ENCODE results near the gene DDX51.

DDX51 gene

DNA sequence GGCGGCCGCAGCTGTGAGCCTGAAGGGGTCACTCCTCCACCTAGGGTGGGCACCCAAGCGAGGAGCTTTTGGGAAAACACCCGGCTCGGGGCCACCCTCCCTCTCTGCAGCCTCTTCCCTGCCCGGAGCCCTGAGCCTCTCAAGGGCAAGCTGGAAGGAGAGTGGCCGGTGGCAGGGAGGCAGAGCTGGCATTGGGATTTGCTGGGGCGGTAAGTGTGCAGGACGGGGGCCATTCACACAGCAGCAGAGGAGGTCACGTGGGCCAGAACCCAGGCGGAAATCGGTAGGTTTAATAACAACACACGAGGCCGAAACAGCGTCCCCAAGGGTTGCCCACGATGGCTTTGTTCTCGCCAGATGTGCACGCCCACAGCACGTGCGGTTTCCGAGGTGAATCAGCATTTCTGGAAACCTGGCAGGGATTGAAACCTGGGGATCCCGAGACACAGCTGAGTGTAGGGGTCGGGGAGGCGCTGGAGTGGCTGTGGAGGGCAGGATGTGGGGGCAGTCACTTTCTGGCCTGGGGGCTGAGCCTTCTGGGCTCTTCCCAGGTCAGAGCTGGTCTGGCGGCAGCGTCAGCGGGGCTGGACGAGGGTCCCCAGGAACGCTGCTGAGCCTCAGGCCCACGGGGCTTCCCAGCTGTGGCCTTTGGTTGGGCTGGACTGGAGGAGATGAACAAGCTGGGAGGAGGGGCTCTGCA, 23.6 kb upstream of the DDX51 start:
- DNase-seq (ENCODE audit: low read depth in 2 of 2) = no peak

DNA sequence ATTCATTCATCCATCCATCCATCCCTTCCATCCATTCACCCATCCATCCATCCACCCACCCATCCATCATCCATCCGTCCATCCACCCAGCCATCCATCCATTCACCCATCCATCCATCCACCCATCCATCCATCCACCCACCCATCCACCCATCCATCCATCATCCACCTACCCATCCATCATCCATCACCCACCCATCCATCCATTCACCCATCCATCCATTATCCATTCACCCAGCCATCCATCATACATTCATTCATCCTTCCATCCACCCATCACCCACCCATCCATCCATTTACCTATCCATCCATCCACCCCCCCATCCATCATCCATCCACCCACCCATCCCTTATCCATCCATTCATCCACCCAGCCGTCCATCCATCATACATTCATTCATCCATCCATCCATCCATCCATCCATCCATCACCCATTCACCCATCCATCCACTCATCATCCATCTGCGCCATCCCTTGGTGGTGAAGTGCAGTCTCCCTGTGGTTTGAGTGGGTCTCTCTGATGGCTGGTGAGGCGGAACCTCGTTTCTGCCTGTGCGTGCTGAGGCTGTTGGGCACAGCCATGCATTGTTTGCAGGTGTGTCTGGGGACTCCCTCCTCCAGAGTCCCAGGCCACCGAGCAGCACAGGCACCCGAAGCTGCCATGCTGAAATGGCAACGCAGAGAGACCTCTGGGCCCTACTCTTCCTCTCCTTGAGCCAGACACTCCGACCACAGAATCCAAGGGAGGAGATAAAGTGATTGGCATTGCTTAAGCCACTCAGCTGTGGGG, 22.9 kb upstream of the DDX51 start:
- DNase-seq (ENCODE audit: low read depth in 2 of 2) = no peak

DNA sequence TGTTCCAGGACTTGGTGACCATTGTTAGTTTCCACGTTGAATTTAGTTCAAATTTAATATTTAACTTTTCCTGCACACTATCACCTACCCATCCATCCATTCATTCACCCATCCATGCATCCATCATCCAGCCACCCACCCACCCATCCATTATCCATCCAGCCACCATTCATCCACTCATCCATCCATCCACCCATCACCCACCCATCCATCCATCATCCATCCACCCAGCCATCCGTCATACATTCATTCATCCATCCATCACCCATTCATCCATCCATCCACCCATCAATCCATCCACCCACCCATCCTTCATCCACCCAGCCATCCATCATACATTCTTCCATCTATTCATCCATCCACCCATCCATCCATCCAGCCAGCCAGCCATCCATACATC, 22.0 kb upstream of the DDX51 start:
- no peak for DNase-seq (ENCODE audit: low read depth in 2 of 2)

DNA sequence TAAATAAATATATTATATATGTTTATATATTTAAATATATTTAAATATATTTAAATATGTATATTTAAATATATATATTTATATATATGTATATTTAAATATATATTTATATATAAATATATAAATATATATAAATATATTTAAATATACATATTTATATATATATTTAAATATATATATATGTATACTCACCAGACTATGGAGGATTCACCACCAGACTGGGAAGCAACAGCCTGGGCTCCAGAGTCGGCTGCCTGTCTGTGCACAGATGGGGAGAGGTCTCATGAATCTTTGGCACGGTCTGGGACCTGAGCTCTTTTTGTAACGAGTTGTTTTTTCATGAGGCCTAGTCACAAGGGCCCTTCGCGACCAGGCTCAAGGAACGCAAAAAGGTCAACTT, 21.5 kb upstream of the DDX51 start:
- no peak for DNase-seq (ENCODE audit: low read depth in 2 of 2)

DNA sequence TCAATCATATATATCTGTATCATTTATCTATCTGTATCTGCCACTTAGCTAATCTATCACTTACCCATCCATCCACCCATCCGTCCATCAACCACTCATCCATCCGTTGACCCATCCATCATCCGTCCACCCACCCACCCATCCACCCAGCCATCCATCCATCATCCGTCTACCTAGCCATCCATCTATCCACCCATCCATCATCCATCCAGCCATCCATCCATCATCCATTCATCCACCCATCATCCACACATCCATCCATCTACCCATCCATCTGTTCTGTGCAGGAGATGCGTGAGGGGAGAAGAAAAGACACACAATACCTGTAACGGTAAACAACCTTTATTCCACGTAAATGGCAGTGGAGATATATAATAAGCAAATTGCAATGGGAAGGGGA, 20.3 kb upstream of the DDX51 start:
- no peak for DNase-seq (ENCODE audit: low read depth in 2 of 2)

DNA sequence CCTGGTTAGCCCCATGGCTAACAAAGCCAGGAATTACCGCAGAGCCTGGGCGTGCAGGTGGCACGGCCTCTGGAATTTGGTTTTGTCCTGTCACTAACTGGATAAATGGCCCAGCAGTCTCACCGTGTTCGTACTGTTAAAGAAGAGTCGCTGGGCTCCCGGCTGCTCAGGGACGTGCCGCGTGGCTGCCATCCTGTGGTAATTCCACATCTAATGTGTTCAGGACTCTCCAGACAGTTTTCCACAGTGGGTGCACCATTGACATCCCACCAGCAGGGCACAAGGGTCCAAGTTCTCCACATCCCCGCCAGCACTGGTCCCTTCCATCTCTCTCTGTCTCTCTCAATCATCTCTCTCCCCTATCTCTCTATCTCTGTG, 19.8 kb upstream of the DDX51 start:
- DNase-seq (ENCODE audit: low read depth in 2 of 2) = no peak

DNA sequence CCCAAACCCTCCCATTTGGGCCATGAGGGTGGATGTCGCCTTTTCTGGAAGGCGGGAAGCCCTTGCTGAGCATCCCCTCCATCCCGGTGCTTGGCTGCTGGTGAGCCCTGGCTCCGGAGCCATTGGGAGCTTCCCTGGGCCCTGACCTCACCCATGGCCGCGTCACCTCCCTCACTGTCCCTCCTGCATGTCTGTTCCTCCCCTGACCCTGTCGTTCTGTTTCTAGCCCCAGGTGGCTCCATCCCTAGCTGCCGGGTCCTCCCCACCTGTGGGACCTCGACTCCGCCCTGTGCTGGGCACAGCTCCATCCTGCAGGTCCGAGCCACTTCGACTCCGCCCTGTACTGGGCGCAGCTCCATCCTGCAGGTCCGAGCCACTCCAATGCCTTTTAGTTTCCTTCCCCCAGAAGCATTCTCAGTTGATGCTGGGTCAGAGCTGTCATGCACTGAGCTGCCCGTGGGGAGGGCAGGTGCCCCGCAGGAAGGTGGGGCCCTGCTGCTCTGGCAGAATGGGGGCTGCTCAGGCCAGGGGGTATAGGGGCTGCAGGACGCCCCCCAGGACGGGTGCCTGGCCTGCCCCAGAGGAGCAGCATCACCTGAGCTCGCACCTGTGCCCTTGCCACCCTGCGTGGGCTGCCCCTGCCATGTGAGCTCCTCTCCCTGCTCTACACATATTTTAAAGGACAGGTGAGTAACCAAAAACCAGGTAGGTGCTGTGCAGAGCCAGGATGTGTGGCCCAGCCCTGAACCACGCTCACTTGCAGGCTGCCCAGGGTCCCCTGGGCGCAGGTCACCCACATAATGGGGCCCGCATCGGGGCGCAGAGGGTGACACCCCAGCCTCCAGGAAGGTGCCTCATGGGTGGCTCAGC, 19.2 kb upstream of the DDX51 start:
- no peak for DNase-seq (ENCODE audit: low read depth in 2 of 2)

DNA sequence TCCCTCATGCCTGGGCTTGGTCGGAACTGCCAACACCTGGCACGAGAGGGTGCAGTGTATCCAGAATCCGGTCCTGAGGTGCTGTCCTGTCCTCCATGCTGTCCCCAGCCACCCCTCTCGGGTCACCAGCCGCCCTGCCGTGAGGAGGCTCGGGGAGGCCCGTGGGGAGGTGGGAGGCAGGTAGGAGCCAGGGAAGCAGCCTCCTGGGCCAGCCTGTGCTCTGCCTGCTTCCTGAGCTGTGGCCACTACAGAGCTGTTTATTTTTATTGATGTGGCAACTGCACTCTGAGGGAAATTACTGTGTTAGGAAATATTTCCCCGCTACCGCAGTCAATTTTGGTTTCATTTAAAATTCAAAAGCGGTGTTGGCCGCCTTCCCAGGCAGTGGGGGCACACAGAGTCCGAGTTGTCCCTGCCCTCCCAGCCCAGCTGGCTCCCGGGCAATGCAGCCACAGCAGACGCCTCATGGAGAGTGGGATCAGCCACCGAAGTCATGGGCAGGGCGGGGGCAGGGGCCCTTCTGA, 18.5 kb upstream of the DDX51 start:
- no peak for DNase-seq (ENCODE audit: low read depth in 2 of 2)

DNA sequence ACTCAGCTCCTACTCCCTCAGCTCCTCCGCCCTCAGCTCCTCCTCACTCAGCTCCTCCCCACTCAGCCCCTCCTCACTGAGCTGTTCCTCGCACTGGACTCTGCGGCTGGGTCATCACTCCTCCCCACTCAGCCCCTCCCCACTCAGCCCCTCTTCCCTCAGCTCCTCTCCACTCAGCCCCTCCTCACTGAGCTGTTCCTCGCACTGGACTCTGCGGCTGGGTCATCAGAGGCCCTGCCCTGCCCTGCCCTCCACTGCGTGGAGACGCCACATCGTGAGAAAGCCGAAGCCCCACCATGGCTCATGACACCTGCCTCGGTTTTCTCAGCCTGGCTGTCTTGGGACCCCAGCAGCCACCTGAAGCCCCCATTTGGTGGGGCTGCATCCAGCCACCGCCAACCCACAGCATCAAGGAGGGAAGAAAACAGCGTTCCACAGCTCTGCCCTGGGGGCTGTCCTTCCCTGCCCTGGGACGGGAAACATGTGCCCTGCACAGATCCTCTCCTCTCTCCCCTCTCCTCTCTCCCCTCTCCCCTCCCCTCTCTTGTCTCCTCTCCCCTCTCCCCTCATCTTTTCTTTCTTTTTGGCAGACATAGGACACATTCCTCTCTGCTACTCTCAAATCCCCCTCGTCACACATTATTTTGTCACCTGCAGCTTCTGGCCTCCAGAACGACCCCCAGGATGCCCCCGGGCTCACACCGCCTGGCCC, 17.8 kb upstream of the DDX51 start:
- DNase-seq (ENCODE audit: low read depth in 2 of 2) = no peak

DNA sequence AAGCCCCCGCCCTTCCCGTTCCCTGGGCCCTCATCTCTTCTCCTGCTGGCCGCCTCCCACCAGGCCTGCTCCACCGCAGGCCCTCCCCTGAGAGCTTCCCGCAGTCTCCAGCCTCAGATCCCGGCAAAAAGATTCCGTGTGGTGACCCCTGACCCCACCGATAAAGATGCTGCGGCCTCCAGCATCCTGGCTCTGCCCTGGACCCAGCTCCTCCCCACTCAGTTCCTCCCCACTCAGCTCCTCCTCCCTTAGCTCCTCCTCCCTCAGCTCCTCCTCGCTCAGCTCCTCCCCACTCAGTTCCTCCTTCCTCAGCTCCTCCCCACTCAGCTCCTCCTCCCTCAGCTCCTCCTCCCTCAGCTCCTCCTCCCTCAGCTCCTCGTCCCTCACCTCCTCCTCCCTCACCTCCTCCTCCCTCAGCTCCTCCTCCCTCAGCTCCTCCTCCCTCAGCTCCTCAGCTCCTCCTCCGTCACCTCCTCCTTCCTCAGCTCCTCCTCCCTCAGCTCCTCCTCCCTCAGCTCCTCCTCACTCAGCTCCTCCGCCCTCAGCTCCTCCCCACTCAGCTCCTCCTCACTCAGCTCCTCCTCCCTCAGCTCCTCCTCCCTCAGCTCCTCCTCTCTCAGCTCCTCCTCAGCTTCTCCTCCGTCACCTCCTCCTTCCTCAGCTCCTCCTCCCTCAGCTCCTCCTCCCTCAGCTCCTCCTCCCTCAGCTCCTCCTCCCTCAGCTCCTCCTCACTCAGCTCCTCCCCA, 17.1 kb upstream of the DDX51 start:
- DNase-seq (ENCODE audit: low read depth in 2 of 2) = no peak

DNA sequence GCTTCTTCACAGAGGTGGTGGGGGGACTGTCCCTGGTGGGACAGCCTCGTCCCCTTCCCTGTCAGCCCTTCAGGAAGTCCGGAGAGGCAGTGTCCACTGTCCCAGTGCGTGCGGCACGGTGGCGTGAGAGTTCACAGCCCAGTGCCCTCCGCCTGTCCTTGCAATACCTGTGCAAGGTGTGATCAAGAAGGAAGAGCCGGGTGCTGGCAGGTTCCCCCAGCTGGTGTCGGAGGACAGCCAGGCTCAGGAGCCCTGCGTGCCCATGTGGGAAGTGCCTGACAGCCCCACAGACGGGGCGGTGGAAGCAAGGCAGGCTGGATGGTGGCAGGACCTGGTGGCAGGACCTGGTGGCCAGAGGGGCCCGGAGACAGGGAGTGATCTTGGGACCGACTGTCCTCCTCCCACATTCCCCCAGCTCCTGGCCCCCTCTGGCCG, 16.5 kb upstream of the DDX51 start:
- DNase-seq (ENCODE audit: low read depth in 2 of 2) = no peak

DNA sequence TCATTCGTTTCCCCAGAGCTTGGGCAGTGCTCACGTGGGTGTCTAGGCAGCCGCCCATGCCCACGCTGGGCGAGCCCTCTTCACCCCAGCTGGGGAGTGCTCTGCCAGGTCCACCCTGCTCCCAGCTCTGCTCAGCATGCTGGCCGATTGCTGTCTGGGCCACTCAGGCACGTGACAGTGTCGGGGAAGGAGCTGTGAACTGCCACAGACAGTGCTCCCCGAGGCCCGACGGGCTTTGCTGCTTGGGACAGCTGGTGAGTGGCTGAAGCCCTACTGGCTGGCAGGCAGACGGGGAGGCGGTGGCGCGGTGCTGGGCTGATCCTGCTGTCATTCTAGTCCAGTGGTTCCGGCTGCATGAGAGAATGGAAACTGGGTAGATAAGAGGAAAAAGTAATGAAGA, 15.9 kb upstream of the DDX51 start:
- DNase-seq (ENCODE audit: low read depth in 2 of 2) = no peak

DNA sequence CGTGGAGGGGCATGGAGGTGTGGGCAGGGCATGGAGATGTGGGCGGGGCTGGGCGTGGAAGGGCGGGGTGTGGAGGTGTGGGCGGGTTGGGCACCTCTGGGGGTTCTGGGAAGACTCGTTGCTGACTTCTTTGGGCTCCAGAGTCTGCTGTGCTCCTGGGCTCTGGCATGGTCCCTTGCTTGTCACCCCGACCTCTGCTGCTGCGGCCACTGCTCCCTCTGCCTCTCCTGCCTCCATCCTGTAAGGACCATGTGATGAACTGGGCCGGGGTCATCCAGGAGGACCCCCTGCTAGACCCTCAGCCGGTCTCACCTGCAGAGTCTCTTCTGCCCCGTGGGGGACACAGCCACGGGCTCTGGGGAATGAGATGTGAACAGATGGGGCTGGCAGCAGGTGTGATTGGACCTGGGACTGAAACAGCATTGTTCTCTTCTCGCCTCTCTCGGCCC, 15.5 kb upstream of the DDX51 start:
- no peak for DNase-seq (ENCODE audit: low read depth in 2 of 2)

DNA sequence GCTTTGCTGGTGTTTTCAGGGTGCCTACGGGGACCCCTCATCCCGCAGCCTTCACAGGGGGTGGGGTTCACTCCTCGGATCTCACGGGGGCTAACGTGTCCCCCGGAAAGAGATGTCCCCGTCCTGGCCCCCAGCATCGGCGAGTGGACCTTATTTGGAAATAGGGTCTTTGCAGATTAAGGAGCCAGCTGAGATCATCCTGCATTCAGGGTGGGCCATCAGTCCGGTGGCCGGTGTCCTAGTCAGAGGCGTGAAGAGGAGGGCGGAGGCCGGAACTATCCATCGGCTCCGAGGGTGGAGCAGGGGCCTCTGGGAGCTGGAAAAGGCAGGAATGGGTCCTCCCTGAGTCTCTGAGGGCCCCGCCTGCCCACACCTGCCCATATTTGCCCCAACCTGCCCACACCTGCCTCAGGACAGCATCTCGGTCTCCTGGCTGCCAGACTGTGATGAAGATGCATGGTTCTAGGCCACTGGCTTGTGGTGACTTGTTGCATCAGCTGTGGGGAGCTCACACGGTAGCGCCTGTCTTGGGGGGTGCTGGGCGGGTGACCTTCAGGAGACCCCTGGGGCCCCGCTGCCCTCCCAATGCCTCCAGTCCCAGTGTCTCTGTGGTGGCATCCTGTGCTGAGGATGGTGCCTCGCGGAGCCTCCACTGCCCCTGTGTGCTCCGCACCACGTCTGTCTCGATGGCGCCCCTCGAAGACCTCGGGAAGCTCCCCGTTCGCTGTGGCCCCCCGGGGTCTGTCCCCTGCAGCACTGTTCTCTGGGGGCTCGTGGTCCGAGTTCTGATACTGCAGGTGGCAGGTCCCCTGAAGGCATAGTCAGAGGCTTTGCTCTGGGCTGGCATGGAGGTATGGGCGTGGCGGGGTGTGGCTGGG, 14.8 kb upstream of the DDX51 start:
- no peak for DNase-seq (ENCODE audit: low read depth in 2 of 2)

DNA sequence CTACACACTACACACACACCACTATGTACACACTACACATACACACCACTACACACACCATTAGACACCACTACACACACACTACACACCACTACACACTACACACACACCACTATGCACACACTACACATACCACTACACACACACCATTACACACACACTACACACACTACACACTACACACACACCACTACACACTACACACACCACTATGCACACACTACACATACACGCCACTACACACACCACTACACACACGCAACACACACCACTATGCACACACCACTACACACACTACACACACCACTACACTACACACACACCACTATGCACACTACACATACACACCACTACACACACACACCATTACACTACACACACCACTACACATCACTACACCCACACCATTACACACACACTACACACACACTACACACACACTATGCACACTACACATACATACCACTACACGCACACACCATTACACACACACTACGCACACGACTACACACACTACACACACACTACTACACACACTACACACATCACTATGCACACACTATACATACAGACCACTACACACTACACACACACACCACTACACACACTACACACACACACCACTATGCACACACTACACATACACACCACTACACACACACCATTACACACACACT, 13.8 kb upstream of the DDX51 start:
- DNase-seq (ENCODE audit: low read depth in 2 of 2) = no peak

DNA sequence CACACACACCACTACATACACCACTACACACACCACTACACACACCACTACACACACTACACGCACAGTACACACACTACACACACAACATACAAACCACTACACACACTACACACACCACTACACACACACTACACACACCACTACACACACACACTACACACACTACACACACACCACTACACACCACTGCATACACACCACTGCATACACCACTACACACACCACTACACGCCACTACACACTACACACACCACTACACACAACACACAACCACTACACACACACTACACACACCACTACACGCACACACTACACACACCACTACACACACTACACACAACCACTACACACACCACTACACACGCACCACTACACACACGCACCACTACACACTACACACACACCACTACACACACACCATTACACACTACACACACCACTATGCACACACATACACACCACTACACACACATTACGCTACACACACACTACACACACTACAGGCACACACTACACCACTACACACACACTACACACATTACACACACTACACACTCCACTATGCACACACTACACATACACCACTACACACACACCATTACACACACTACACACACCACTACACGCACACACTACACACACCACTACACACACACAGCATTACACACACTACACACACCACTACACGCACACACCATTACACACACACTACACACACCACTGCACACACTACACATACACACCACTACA, 12.6 kb upstream of the DDX51 start:
- no peak for DNase-seq (ENCODE audit: low read depth in 2 of 2)

DNA sequence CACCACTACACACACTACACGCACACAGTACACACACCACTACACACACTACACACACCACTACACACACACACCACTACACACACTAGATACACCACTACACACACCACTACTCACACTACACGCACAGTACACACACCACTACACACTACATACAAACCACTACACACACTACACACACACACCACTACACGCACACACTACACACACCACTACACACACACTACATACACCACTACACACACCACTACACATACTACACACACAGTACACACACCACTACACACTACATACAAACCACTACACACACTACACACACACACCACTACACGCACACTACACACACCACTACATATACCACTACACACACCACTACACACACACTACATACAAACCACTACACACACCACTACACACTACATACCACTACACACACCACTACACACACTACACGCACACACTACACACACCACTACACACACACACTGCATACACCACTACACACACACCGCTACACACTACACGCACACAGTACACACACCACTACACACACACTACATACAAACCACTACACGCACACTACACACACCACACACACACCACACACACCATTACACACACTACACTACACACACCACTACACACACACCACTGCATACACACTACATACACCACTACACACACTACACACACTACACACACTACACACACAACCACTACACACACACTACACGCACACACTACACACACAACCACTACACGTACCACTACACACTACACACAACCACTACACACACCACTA, 11.9 kb upstream of the DDX51 start:
- no peak for DNase-seq (ENCODE audit: low read depth in 2 of 2)

All from stimulated activated CD8-positive, alpha-beta memory T cell treated with anti-CD3 and anti-CD28 coated beads, Interleukin-7, amount 100 ng/mL, for 4 hours (primary cell).